NCI-H1048 (cell line): ENCODE measurements around the gene TJP3.

Source experiments
- DNase-seq: peaks from one replicate; lab custom pipeline; 2025; lab: John Stamatoyannopoulos, UW

Gene TJP3

GRCh38 chr19:3671680-3672574 lies 36.3 kb upstream of the TJP3 start:
- DNase-seq, result no peak

- DNase-seq, result no peak
Measured at GRCh38 chr19:3672575-3672948, 35.6 kb upstream of the TJP3 start.

- DNase-seq, result no peak
Measured at GRCh38 chr19:3672993-3673392, 35.2 kb upstream of the TJP3 start.

GRCh38 chr19:3673506-3674439 lies 34.4 kb upstream of the TJP3 start:
- DNase-seq, result no peak

- no peak for DNase-seq
Measured at GRCh38 chr19:3674784-3675543, 33.2 kb upstream of the TJP3 start.

- DNase-seq, result no peak
Measured at GRCh38 chr19:3678188-3678587, 30.0 kb upstream of the TJP3 start.

GRCh38 chr19:3679138-3679537 lies 29.0 kb upstream of the TJP3 start:
- DNase-seq, result no peak

GRCh38 chr19:3679581-3679980 lies 28.6 kb upstream of the TJP3 start:
- no peak for DNase-seq

GRCh38 chr19:3680939-3681338 lies 27.2 kb upstream of the TJP3 start:
- no peak for DNase-seq

GRCh38 chr19:3682286-3682685 lies 25.9 kb upstream of the TJP3 start:
- no peak for DNase-seq

GRCh38 chr19:3682741-3683404 lies 25.3 kb upstream of the TJP3 start:
- DNase-seq, result no peak

- DNase-seq, result no peak
Measured at GRCh38 chr19:3683405-3684053, 24.7 kb upstream of the TJP3 start.

GRCh38 chr19:3684054-3684816 lies 23.9 kb upstream of the TJP3 start:
- no peak for DNase-seq

- no peak for DNase-seq
Measured at GRCh38 chr19:3684817-3685410, 23.3 kb upstream of the TJP3 start.

GRCh38 chr19:3687393-3687773 lies 20.8 kb upstream of the TJP3 start:
- no peak for DNase-seq

- no peak for DNase-seq
Measured at GRCh38 chr19:3687774-3688706, 20.1 kb upstream of the TJP3 start.

- DNase-seq, result no peak
Measured at GRCh38 chr19:3690551-3691371, 17.4 kb upstream of the TJP3 start.

GRCh38 chr19:3691372-3691716 lies 16.8 kb upstream of the TJP3 start:
- no peak for DNase-seq
